ENCODE measurements around the gene CSE1L.
"Not testable (repeated sequence)": the region's sequence is repeated elsewhere in the genome, so short reads cannot be mapped to it uniquely, and the experiment has no call there.

Gene CSE1L

GRCh38 chr20:49024220-49024619 is 21.9 kb upstream of the CSE1L start:
- TF ChIP-seq ZFX (IDR thresholded peaks at IDR 0.05; ENCODE audit: borderline replicate concordance): no peak
- no peak for TF ChIP-seq CTCF (IDR thresholded peaks at IDR 0.05)
- H3K27ac ChIP-seq: no peak overlapping the region

- not testable (repeated sequence) for H3K27ac ChIP-seq
Observed at GRCh38 chr20:49028177-49028576, 17.9 kb upstream of the CSE1L start.

- H3K27ac ChIP-seq: no peak overlapping the region
- TF ChIP-seq CTCF (IDR thresholded peaks at IDR 0.05) (peak; percentile 45), ZFX (IDR thresholded peaks at IDR 0.05; ENCODE audit: borderline replicate concordance) (no peak)
Observed at GRCh38 chr20:49028684-49029083, 17.4 kb upstream of the CSE1L start.

GRCh38 chr20:49029203-49029602 is 16.9 kb upstream of the CSE1L start:
- H3K27ac ChIP-seq: no peak overlapping the region
- TF ChIP-seq CTCF (IDR thresholded peaks at IDR 0.05): no peak
- no peak for TF ChIP-seq ZFX (IDR thresholded peaks at IDR 0.05; ENCODE audit: borderline replicate concordance)

- H3K27ac ChIP-seq: no peak overlapping the region
- no peak for TF ChIP-seq CTCF (IDR thresholded peaks at IDR 0.05)
- no peak for TF ChIP-seq ZFX (IDR thresholded peaks at IDR 0.05; ENCODE audit: borderline replicate concordance)
Observed at GRCh38 chr20:49030954-49031619, 15.0 kb upstream of the CSE1L start.

- H3K27ac ChIP-seq: no peak overlapping the region
- TF ChIP-seq ZFX (IDR thresholded peaks at IDR 0.05; ENCODE audit: borderline replicate concordance) (no peak), CTCF (IDR thresholded peaks at IDR 0.05) (no peak)
Observed at GRCh38 chr20:49032455-49032854, 13.7 kb upstream of the CSE1L start.

GRCh38 chr20:49034070-49034732 is 11.9 kb upstream of the CSE1L start:
- no peak overlapping the region for H3K27ac ChIP-seq
- TF ChIP-seq ZFX (IDR thresholded peaks at IDR 0.05; ENCODE audit: borderline replicate concordance): no peak
- no peak for TF ChIP-seq CTCF (IDR thresholded peaks at IDR 0.05)
